Liver (tissue), 9 donors: Measurements from ENCODE around the gene GLRX. TPM values are rescaled to one million over a fixed set of nuclear protein-coding genes. Genes with fewer than 3 reads are reported as not detected.

Source experiments
- DNase-seq: peaks from one replicate; pipeline ENCODE4 v3.0.0-alpha.2; 2017; ENCODE audit warnings: low spot score
- H3K27ac ChIP-seq, 2 donors: one replicate each; pipeline ENCODE4 v1.7.0; 2013; ENCODE audit warnings: inconsistent platforms in 2 of 2, low read length in 2 of 2, control low read depth in 1 of 2, low read depth in 1 of 2, mild to moderate bottlenecking in 1 of 2
- H3K27me3 ChIP-seq, 4 donors: one replicate each; pipeline versions ENCODE4 v1.6.1 to v1.7.0; 2013; ENCODE audit warnings: low read length in 3 of 4, inconsistent platforms in 1 of 4, mild to moderate bottlenecking in 1 of 4, moderate library complexity in 1 of 4; ENCODE audit not compliant: control insufficient read depth in 4 of 4, insufficient read depth in 4 of 4
- H3K36me3 ChIP-seq, 4 donors: one replicate each; pipeline versions ENCODE4 v1.6.1 to v1.7.0; 2013; ENCODE audit warnings: low read length in 3 of 4, mild to moderate bottlenecking in 3 of 4, low read depth in 1 of 4, moderate library complexity in 1 of 4; ENCODE audit not compliant: control insufficient read depth in 4 of 4, insufficient read depth in 3 of 4
- H3K4me1 ChIP-seq, 4 donors: one replicate each; pipeline versions ENCODE4 v1.6.1 to v1.7.0; 2013; ENCODE audit warnings: low read length in 3 of 4, mild to moderate bottlenecking in 3 of 4, moderate library complexity in 1 of 4; ENCODE audit not compliant: control insufficient read depth in 4 of 4, insufficient read depth in 4 of 4
- H3K4me3 ChIP-seq, 3 donors: one replicate each; pipeline versions ENCODE4 v1.6.1 to v1.7.0; 2013; ENCODE audit warnings: low read length in 3 of 3, control low read depth in 1 of 3, low read depth in 1 of 3, mild to moderate bottlenecking in 1 of 3
- H3K9ac ChIP-seq, 2 donors: one replicate each; pipeline ENCODE4 v1.7.0; 2013; ENCODE audit warnings: low read length in 2 of 2, mild to moderate bottlenecking in 2 of 2, moderate library complexity in 2 of 2, control low read depth in 1 of 2, low read depth in 1 of 2
- H3K9me3 ChIP-seq, 4 donors: one replicate each; pipeline versions ENCODE4 v1.6.1 to v1.7.0; 2013; ENCODE audit warnings: low read length in 3 of 4; ENCODE audit not compliant: control insufficient read depth in 4 of 4
- ATF3 ChIP-seq: IDR thresholded peaks from 2 replicates; pipeline ENCODE4 v1.6.1; 2016; ENCODE audit warnings: antibody characterized with exemption
- CTCF ChIP-seq: fragments of 150-350 bp; IDR thresholded peaks from 2 replicates; pipeline ENCODE4 v1.5.1; 2017; ENCODE audit warnings: improper control_type of control experiment, low read depth, low read length; ENCODE audit not compliant: missing input control
- EGR1 ChIP-seq, 2 donors: IDR thresholded peaks; 2 replicates each; pipeline ENCODE4 v1.6.1; 2016 to 2018; ENCODE audit warnings: antibody characterized with exemption in 2 of 2, low read depth in 2 of 2
- FOXA1 ChIP-seq: IDR thresholded peaks from 2 replicates; pipeline ENCODE4 v1.6.1; 2016; ENCODE audit warnings: antibody characterized with exemption
- FOXA2 ChIP-seq: IDR thresholded peaks from 2 replicates; pipeline ENCODE4 v1.6.1; 2016; ENCODE audit warnings: antibody characterized with exemption
- GABPA ChIP-seq, 2 donors: IDR thresholded peaks in 1 of 2; conservative IDR thresholded peaks in 1 of 2; 2 replicates each; pipeline ENCODE4 v1.6.1; 2016; ENCODE audit warnings: antibody characterized with exemption in 2 of 2, mild to moderate bottlenecking in 1 of 2, moderate library complexity in 1 of 2
- HNF4A ChIP-seq, 2 donors: conservative IDR thresholded peaks; 2 replicates each; pipeline ENCODE4 v1.6.1; 2016; ENCODE audit warnings: antibody characterized with exemption in 2 of 2, mild to moderate bottlenecking in 2 of 2
- HNF4G ChIP-seq: IDR thresholded peaks from 2 replicates; pipeline ENCODE4 v1.6.1; 2016; ENCODE audit warnings: antibody characterized with exemption
- JUND ChIP-seq, 2 donors: IDR thresholded peaks; 2 replicates each; pipeline ENCODE4 v1.6.1; 2016; ENCODE audit warnings: antibody characterized with exemption in 2 of 2
- MAX ChIP-seq: IDR thresholded peaks from 2 replicates; pipeline ENCODE4 v1.6.1; 2016; ENCODE audit warnings: antibody characterized with exemption
- NR2F2 ChIP-seq: IDR thresholded peaks from 2 replicates; pipeline ENCODE4 v1.6.1; 2016; ENCODE audit warnings: antibody characterized with exemption
- RAD21 ChIP-seq, 2 donors: IDR thresholded peaks; 2 replicates each; pipeline ENCODE4 v1.6.1; 2016; ENCODE audit warnings: antibody characterized with exemption in 2 of 2, mild to moderate bottlenecking in 2 of 2
- REST ChIP-seq: IDR thresholded peaks from 2 replicates; pipeline ENCODE4 v1.6.1; 2016; ENCODE audit warnings: antibody characterized with exemption, mild to moderate bottlenecking
- RXRA ChIP-seq, 2 donors: IDR thresholded peaks; 2 replicates each; pipeline ENCODE4 v1.6.1; 2017 to 2018; ENCODE audit warnings: antibody characterized with exemption in 2 of 2, mild to moderate bottlenecking in 1 of 2
- SP1 ChIP-seq: IDR thresholded peaks from 2 replicates; pipeline ENCODE4 v1.6.1; 2018; ENCODE audit warnings: antibody characterized with exemption, mild to moderate bottlenecking
- TAF1 ChIP-seq: conservative IDR thresholded peaks from 2 replicates; pipeline ENCODE4 v1.6.1; 2016; ENCODE audit warnings: antibody characterized with exemption, mild to moderate bottlenecking
- YY1 ChIP-seq: IDR thresholded peaks from 2 replicates; pipeline ENCODE4 v1.6.1; 2016; ENCODE audit warnings: antibody characterized with exemption, mild to moderate bottlenecking
- ZBTB33 ChIP-seq: IDR thresholded peaks from 2 replicates; pipeline ENCODE4 v1.6.1; 2016; ENCODE audit warnings: antibody characterized with exemption
- WGBS: extraction: QIAGEN DNeasy Blood & Tissue Kit; methylation state at CpG from one replicate; pipeline ENCODE4 v1.1.7; 2013; 5-methylcytosine and 5-hydroxymethylcytosine counted together
- polyA plus RNA-seq, 2 donors: library from polyadenylated mRNA; stranded (reverse) in 1 of 2; unstranded in 1 of 2; fragments of 200-250 nt in 1 of 2; fragments of >200 nt in 1 of 2; fragmentation: Nextera tagmentation in 1 of 2; extraction: Ambion mirVana in 1 of 2; gene quantifications; one replicate each; pipeline versions ENCODE4 v1.2.1 to v1.2.3, GENCODE V29; 2013 to 2015
- total RNA-seq, 2 donors: library from RNA; depleted of rRNA; stranded (reverse); fragments of >200 nt; gene quantifications; one replicate each; pipeline ENCODE4 v1.2.3, GENCODE V29; 2014
- donor health status: healthy.
- donor health status: healthy.
- donor health status: healthy.
- donor health status: healthy.
- donor health status: healthy.

The GLRX gene
- total and polyA plus RNA-seq, 4 donors: 48.2 to 187 (median 107) TPM

- Histone ChIP-seq H3K27me3 (no peaks in the 10 kb centered on the region), H3K4me3 (no peak overlapping the region), H3K9me3 (no peaks in the 10 kb centered on the region), H3K36me3 (peaks cover 3 to 35% (median 26%) of the 10 kb centered on the region in 4 donors), H3K4me1 (peaks cover 5 to 53% (median 33%) of the 10 kb centered on the region in 4 donors), H3K27ac (no peak overlapping the region), H3K9ac (no peak overlapping the region)
- DNase-seq: no peak
- WGBS: 67% methylated on average over 4 of the region's 4 CpGs
- TF ChIP-seq ATF3: no peak
- TF ChIP-seq HNF4G: no peak
- TF ChIP-seq EGR1 (IDR thresholded peaks at IDR 0.05; ENCODE audit: low read depth in 2 of 2): no peak
- no peak for TF ChIP-seq RAD21 (IDR thresholded peaks at IDR 0.05)
- TF ChIP-seq CTCF: no peak
- no peak for TF ChIP-seq RXRA (IDR thresholded peaks at IDR 0.05)
- TF ChIP-seq FOXA1: no peak
- no peak for TF ChIP-seq MAX
- TF ChIP-seq REST: no peak
- TF ChIP-seq TAF1: no peak
- no peak for TF ChIP-seq GABPA (IDR thresholded peaks at IDR 0.05 in 1 of 2, conservative IDR thresholded peaks at IDR 0.05 in 1 of 2)
- TF ChIP-seq HNF4A (conservative IDR thresholded peaks at IDR 0.05): no peak
- TF ChIP-seq FOXA2: no peak
- TF ChIP-seq ZBTB33: no peak
- TF ChIP-seq NR2F2: no peak
- no peak for TF ChIP-seq SP1
- no peak for TF ChIP-seq JUND (IDR thresholded peaks at IDR 0.05)
- no peak for TF ChIP-seq YY1
Observed at GRCh38 chr5:95816776-95817175, 5.8 kb downstream of the GLRX start.
